Body of pancreas (tissue), 4 donors: Measurements from ENCODE around the gene SHROOM2. TPM values are rescaled to one million over a fixed set of nuclear protein-coding genes. Genes with fewer than 3 reads are reported as not detected.

Source experiments
- ATAC-seq: fragments of 150-250 bp; one replicate; pipeline ENCODE4 v1.9.1; 2016
- DNase-seq, 4 donors: peaks; one replicate each; pipeline ENCODE4 v3.0.0-alpha.2; 2019
- H3K27ac ChIP-seq, 4 donors: fragments of 200-600 bp; sonication (generic); 1 replicate in 3 of 4; 2 replicates in 1 of 4; pipeline versions ENCODE4 v1.5.1 to v1.6.1; 2016 to 2019; ENCODE audit warnings: mild to moderate bottlenecking in 1 of 4, mixed read lengths in 1 of 4, moderate library complexity in 1 of 4
- H3K27me3 ChIP-seq, 2 donors: fragments of 200-600 bp; sonication (generic); one replicate each; pipeline ENCODE4 v1.6.0; 2016; ENCODE audit warnings: mild to moderate bottlenecking in 1 of 2
- H3K36me3 ChIP-seq, 2 donors: fragments of 200-600 bp; sonication (generic); replicated peaks in 1 of 2; 2 replicates each; pipeline ENCODE4 v1.5.1; 2016; ENCODE audit warnings: low read depth in 2 of 2; ENCODE audit not compliant: insufficient read depth in 1 of 2
- H3K4me1 ChIP-seq: fragments of 200-600 bp; sonication (generic); one replicate; pipeline ENCODE4 v1.6.0; 2016
- H3K4me3 ChIP-seq, 2 donors: fragments of 200-600 bp; sonication (generic); 1 replicate in 1 of 2; 2 replicates in 1 of 2; pipeline ENCODE4 v1.5.1; 2016 to 2019
- H3K9me3 ChIP-seq, 3 donors: fragments of 200-600 bp; sonication (generic); 1 replicate in 2 of 3; 2 replicates in 1 of 3; pipeline ENCODE4 v1.5.1; 2016
- POLR2A ChIP-seq, 3 donors: fragments of 450-650 bp; IDR thresholded peaks; one replicate each; pipeline ENCODE4 v1.6.1; 2016; ENCODE audit warnings: antibody characterized with exemption in 3 of 3, mild to moderate bottlenecking in 2 of 3
- WGBS, 2 donors: methylation state at CpG; one replicate each; pipeline ENCODE4 v1.1.5; 2017; 5-methylcytosine and 5-hydroxymethylcytosine counted together
- intact Hi-C: fragments of 100-400 bp; cut with DNase I; formaldehyde crosslinking; loops from one replicate; pipeline ENCODE4 v1.15.1; 2023
- total RNA-seq, 2 donors: library from RNA; depleted of rRNA; stranded (reverse); fragments of >200 nt; gene quantifications; one replicate each; pipeline ENCODE4 v1.1.0, GENCODE V29; 2016
- TF ChIP-seq, protein P1 (sequence below), 7 experiments: fragments of 450-650 bp in 4 of 7; fragments of 200-600 bp in 3 of 7; sonication (generic) in 3 of 7; IDR thresholded peaks; one replicate each; pipeline ENCODE4 v1.5.1; 2016 to 2019; ENCODE audit warnings: antibody characterized with exemption in 7 of 7

The SHROOM2 gene
- total RNA-seq, 2 donors from 2014 or later: 9.9 TPM

DNA sequence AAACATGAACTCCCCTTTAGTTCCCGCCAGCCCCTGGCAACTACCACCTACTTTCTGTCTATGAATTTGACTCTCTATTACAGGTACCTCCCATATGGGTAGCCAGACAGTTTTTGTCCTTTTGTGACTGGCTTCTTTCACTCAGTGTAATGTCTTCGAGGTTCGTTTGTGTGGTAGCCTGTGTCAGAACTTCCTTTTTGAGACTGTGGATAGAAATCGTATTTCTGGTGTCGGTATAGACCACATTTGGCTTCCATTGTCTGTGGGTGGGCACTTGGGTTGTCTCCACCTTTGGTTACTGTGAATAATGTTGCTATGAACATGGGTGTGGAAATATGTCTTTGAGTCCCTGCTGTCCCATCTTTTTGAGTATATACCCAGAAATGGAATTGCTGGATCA is 175.5 kb downstream of the SHROOM2 start:
- Histone ChIP-seq H3K36me3 (no peaks in the 10 kb centered on the region), H3K27ac (no peak overlapping the region), H3K9me3 (no peaks in the 10 kb centered on the region), H3K4me3 (no peak overlapping the region), H3K4me1 (no peaks in the 10 kb centered on the region), H3K27me3 (no peaks in the 10 kb centered on the region)
- no peak for DNase-seq
- ATAC-seq: no peak
- intact Hi-C loops: no loop called here
- WGBS, 2 donors: 67 to 90% methylated on average over 3 to 5 of the region's 5 CpGs
- TF ChIP-seq, protein P1, sequence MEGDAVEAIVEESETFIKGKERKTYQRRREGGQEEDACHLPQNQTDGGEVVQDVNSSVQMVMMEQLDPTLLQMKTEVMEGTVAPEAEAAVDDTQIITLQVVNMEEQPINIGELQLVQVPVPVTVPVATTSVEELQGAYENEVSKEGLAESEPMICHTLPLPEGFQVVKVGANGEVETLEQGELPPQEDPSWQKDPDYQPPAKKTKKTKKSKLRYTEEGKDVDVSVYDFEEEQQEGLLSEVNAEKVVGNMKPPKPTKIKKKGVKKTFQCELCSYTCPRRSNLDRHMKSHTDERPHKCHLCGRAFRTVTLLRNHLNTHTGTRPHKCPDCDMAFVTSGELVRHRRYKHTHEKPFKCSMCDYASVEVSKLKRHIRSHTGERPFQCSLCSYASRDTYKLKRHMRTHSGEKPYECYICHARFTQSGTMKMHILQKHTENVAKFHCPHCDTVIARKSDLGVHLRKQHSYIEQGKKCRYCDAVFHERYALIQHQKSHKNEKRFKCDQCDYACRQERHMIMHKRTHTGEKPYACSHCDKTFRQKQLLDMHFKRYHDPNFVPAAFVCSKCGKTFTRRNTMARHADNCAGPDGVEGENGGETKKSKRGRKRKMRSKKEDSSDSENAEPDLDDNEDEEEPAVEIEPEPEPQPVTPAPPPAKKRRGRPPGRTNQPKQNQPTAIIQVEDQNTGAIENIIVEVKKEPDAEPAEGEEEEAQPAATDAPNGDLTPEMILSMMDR (IDR thresholded peaks at IDR 0.05): no peak

DNA sequence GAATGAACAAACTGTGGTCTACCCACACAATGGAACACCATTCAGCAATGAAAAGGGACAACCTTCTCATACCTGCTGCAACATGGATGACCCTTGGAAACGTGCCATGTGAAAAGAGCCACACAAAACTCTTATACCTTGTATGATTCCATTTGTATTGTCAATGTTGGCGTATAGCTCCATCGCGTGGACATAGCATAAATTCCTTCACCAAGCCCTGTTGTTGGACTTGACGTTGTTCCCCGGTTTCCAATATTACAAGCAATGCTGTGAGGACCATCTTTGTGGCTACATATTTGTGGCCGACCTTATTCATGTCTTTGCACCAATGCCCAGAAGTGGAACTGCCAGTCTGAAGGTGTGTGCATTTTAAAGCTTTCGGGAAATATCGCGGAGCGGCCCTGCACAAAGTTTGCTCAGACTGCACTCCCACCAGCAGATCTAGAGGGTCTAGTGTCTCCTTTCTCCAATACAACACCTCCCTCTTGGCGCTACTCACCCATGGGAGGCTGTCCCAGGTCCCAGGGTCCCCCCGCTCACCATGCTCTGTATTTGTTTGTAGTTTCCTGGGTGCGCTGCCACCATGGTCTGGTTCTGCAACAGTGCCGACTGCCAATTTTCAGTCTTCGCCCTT is 180.7 kb downstream of the SHROOM2 start, which contains the start of gene CLDN34:
CLDN34 (plus strand) TSS at position 584 of the 634 bp plus-strand sequence; CDS start at position 584, 0 bp downstream.
- H3K27me3 ChIP-seq: no peaks in the 10 kb centered on the region
- no peak within 1 kb of the TSS for H3K4me3 ChIP-seq
- H3K27ac ChIP-seq: no peak within 1 kb of the TSS
- intact Hi-C loops: no loop called here
- ATAC-seq: no peak
- no peaks in the 10 kb centered on the region for H3K36me3 ChIP-seq
- H3K9me3 ChIP-seq: no peaks in the 10 kb centered on the region
- TF ChIP-seq, protein P1 (IDR thresholded peaks at IDR 0.05): no peak
- no peak for TF ChIP-seq POLR2A (IDR thresholded peaks at IDR 0.05)
- no peak for DNase-seq
- H3K4me1 ChIP-seq: no peaks in the 10 kb centered on the region
- 86 to 92% methylated on average over 13 to 15 of the region's 16 CpGs for WGBS, 2 donors

DNA sequence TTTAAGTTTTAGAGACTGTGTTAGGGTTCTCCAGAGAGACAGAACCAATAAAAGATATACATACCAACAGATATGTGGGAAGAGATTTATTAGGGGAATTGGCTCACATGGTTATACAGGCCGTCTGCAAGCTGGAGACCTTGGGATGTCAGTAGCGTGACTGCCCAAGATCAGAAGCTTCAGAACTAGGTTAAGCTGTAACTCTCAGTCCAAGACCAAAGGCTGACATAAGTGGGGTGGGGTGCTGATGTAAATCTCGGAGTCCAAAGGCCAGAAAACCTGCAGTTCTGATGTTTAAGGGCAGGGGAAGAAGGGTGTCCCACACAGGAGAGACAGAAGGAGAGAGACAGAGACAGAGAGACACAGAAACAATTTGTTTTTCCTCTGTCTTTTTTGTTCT is 191.4 kb downstream of the SHROOM2 start:
- no peaks in the 10 kb centered on the region for H3K36me3 ChIP-seq
- TF ChIP-seq, protein P1 (IDR thresholded peaks at IDR 0.05): no peak
- TF ChIP-seq POLR2A (IDR thresholded peaks at IDR 0.05): no peak
- ATAC-seq: no peak
- H3K4me3 ChIP-seq: no peak overlapping the region
- H3K27ac ChIP-seq: no peak overlapping the region
- H3K4me1 ChIP-seq: peaks cover 5% of the 10 kb centered on the region
- 63 to 64% methylated on average over 3 of the region's 3 CpGs for WGBS, 2 donors
- no peak for DNase-seq
- intact Hi-C loops: no loop called here
- no peaks in the 10 kb centered on the region for H3K27me3 ChIP-seq
- H3K9me3 ChIP-seq: no peaks in the 10 kb centered on the region

DNA sequence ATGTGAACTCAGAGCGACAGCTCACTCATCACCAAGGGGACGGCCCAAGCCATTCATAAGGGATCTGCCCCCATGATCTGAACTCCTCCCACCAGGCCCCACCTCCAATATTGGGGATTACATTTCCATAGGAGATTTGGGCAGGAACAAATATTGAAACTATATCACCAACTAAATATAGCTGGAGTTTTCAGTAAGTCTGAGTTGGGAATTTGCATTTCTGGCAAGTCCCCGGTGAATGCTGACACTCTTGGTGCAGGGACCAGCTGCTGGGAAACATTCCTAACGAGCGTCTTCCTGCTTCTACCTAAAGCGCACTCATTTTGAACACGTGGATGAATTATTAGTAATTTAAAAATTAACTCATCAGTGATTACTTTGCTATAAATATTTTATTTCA is 194.2 kb downstream of the SHROOM2 start:
- ATAC-seq (no peak), DNase-seq (no peak)
- intact Hi-C loops: no loop called here
- Histone ChIP-seq H3K36me3 (no peaks in the 10 kb centered on the region), H3K4me1 (peaks cover 5% of the 10 kb centered on the region), H3K27me3 (no peaks in the 10 kb centered on the region), H3K27ac (peak overlapping the region in 1 of 4 donors; percentile 69), H3K9me3 (no peaks in the 10 kb centered on the region), H3K4me3 (no peak overlapping the region)
- TF ChIP-seq POLR2A (IDR thresholded peaks at IDR 0.05): no peak
- TF ChIP-seq, protein P1 (IDR thresholded peaks at IDR 0.05): no peak
- WGBS, 2 donors: 65 to 68% methylated on average over 7 of the region's 7 CpGs

DNA sequence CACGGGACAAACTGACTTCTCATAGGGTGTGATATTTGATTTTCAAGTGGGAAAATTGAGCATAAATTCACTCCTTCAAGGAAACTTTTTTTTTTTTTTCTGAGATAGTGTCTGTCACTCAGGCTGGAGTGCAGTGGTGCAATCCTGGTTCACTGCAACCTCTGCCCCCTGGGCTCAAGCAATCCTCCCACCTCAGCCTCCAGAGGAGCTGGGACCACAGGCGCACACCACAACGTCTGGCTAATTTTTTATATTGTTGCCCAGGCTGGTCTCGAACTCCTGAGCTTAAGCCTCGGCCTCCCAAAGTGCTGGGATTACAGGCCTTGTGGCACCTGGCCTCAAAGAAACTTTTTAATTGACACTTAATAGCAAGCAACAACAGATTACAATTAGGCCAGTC is 194.7 kb downstream of the SHROOM2 start:
- Histone ChIP-seq H3K27me3 (no peaks in the 10 kb centered on the region), H3K9me3 (no peaks in the 10 kb centered on the region), H3K36me3 (no peaks in the 10 kb centered on the region), H3K4me3 (no peak overlapping the region), H3K27ac (peak overlapping the region in 1 of 4 donors; percentile 69), H3K4me1 (peaks cover 5% of the 10 kb centered on the region)
- ATAC-seq (no peak), DNase-seq (no peak)
- intact Hi-C loops: no loop called here
- 70 to 73% methylated on average over 4 to 5 of the region's 5 CpGs for WGBS, 2 donors
- TF ChIP-seq POLR2A (IDR thresholded peaks at IDR 0.05): no peak
- TF ChIP-seq, protein P1 (IDR thresholded peaks at IDR 0.05): no peak
